Measurements from ENCODE around the gene CPLX1.

DNA sequence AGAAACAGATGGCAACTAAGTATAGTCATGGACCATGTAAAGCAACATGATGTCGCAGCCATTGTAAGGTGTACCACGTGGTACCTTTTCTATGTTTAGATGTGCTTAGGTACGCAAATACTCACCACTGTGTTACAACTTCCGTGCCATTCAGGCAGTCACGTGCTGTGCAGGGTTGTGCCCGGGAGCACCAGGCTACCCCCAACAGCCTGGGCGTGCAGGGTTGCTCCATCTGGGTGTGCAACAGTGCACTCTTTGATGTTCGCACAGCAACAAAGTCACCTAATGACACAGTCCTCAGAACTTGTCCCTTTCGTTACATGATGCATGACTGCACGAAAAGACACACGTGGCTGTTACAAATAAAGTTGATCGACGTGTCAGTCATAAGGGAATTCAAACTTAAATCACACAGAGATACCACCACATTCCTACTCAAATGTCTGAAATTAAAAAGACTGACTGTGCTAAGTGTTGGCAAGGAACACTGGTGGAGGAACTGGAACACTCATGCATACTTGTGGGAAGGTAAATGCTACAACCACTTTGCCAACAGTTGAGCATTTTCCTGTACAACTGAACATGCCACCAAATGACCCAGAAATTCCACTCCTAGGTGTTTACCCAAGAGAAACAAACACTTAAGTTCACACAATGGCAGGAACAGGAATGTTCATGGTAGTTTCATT is 24.3 kb downstream of the CPLX1 start:
- TF ChIP-seq CTCF (IDR thresholded peaks at IDR 0.05) (no peak), POLR2A (IDR thresholded peaks at IDR 0.05) (no peak), EP300 (IDR thresholded peaks at IDR 0.05) (no peak)
